HG02884 (cell line): ENCODE results near the gene CEP128.
A peak's percentile ranks its signal among the peaks of the same experiment; 100 is the strongest.

Source experiments
- ATAC-seq: cut with Tn5 transposase; IDR thresholded peaks from one replicate; pipeline ENCODE4 v1.9.1; 2021; ENCODE audit warnings: mild to moderate bottlenecking, moderate library complexity; ENCODE audit not compliant: unreplicated experiment

The CEP128 gene

GRCh38 chr14:80780500-80780899 is 161.0 kb downstream of the CEP128 start:
- no peak for ATAC-seq

DNA sequence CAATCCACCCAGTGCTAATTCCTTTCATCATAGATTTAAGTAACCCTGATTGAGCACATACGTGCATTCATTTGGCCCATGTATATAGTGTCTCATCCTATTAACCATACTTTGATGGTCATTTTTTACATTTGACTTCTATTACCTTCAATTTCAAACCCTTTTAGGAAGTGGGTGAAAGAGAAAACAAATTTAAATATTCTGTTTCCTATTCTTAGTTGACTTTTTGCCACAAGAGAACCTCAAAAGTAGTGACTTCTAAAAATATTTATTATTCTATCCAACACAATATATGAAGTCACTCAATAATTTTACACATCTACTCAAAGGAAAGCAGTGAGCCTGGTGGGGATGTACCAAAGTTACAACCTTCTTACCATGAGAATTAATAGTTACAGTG is 164.9 kb downstream of the CEP128 start:
- peak; percentile 48 for ATAC-seq

GRCh38 chr14:80776186-80776585 is 165.4 kb downstream of the CEP128 start:
- ATAC-seq: no peak

GRCh38 chr14:80772504-80772903 is 169.0 kb downstream of the CEP128 start:
- ATAC-seq: no peak

DNA sequence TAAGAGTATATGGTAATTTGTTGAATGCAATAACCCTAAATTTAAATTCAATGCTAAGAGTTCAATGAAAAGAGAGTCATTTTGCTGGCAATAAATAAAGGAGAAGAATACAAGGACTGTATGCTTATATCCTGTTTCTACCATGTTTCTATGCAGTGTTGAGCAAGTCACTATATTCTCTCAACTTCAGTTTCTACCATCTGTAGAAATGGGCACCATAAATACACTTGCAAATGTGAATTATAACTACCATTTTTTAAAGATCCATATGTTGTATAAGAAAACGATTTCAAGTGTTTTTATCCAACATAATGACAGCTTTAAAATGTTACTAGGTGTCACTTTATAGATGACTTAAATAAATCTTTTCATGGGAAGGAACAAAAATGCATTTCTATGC is 170.3 kb downstream of the CEP128 start:
- ATAC-seq: no peak

DNA sequence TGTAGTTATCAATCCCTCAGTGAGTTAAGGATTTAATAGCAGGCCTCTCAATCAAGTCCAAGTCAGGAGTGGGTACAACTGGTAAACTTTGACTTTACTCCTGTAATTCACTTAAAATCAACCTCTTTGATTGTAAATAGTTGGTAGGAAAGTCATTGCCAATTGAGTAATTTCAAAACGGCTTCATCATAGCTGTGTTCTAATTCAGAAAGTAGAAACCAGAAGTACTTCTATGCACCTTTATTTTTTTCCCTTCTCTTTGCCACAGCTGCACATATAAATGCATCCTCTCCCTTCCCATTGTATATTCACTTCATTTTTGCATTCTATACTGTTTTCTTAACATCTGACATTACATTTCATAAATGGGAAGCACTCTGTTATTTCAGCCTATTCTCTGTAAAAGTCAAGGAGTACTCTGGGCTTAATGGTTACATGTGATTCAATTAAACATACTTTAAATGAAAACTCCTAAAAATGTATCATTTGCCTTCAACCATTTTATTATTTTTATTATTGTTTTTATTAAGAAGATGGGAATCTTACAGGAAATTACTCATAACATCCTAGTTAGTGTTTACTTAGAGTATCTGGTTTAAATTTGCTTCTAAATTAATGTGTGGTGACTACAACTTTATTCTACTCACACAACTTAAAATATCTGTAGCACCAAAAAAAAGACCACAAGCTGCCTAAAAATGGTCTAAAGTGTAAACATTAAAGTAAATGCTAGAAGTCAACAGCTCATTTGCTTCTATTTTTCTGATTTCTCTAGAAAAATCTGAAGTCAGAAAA is 171.2 kb downstream of the CEP128 start:
- peak; percentile 81 for ATAC-seq

DNA sequence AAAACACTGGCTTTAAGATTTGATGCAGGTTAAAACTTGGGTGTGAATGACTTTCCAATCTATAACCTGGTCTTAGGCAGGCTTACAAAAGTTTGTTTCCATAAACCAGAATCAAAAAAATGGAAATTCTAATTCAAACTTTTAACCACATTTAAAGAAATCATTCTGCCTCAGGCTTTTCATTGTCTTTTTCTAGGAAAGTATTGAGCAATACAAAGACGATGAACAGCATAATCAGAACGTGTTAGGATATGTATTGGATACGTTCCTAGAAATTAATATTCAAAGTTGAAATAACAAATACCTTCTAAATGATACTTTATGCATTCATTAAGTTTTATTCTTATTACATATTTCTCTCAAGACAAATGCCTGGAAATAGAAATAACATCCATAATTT is 172.9 kb downstream of the CEP128 start:
- ATAC-seq: no peak

- no peak for ATAC-seq
These were observed 176.5 kb downstream of the CEP128 start for GRCh38 chr14:80764921-80765507.

DNA sequence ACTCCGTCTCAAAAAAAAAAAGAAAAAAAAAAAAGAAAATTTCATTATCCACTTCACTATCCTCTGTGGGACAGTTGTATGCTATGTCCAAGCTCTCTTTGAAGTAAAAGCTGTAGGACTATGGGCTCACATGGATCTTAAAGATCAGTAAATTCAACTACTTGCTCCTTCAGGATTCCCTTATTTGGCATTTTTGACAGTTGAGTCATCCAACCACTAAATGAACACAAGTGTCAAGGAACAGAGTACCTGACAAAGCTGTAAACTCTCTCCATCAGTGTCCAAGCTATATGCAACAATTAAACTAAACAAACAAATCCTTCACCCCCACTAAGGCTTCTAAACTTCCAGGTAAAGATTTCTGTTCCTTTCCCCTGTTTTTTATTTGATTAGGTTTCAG is 177.0 kb downstream of the CEP128 start:
- ATAC-seq: no peak

DNA sequence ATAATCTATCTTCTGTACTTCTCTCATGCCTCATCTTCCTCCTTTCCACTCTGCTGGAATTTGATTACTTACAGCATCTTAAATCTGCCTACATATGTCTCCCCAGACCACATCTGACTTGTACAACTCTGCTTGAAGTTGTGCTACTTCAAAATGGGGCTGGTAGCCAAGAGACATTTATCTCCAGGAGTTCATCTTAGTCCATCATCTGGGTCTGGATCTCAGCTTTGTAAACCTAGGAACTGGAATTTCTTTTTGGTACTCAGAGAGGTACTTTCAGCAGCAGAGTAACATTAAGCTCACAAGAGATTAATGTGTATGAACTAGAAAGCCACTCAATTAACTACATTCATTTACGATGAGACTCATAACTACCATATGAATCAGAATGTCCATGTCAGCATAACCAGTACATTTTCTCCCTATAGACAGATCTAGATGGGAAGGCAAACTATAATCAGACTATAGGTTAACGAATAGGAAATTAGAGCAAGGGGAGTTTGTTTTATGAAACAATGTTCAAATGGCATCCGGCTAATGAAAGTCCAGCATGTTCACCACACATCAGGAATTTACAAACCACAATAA is 178.8 kb downstream of the CEP128 start:
- no peak for ATAC-seq

- no peak for ATAC-seq
These were observed 186.8 kb downstream of the CEP128 start for GRCh38 chr14:80754696-80755095.

- no peak for ATAC-seq
These were observed 190.3 kb downstream of the CEP128 start for GRCh38 chr14:80751285-80751684.

DNA sequence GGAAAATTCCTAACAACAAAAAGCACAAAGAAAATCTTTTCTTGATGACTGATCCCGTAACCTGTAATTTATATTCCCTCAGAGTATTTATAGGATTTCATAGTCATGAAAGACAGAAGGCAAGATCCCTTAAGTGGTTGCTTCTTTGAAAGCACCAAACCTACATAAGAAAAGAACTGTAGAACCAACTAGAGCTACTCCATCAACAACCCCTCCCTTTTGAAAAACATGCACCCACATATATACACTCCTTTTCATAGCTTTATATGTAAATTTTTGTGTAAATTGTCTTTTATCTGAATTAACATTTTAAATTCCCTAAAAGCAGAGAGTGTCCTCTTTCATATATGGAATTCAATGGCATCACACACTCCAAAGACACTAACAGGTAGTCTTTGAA is 215.3 kb downstream of the CEP128 start:
- ATAC-seq: no peak

- no peak for ATAC-seq
These were observed 222.6 kb downstream of the CEP128 start for GRCh38 chr14:80718940-80719339.

- no peak for ATAC-seq
These were observed 227.1 kb downstream of the CEP128 start for GRCh38 chr14:80714474-80714873.

DNA sequence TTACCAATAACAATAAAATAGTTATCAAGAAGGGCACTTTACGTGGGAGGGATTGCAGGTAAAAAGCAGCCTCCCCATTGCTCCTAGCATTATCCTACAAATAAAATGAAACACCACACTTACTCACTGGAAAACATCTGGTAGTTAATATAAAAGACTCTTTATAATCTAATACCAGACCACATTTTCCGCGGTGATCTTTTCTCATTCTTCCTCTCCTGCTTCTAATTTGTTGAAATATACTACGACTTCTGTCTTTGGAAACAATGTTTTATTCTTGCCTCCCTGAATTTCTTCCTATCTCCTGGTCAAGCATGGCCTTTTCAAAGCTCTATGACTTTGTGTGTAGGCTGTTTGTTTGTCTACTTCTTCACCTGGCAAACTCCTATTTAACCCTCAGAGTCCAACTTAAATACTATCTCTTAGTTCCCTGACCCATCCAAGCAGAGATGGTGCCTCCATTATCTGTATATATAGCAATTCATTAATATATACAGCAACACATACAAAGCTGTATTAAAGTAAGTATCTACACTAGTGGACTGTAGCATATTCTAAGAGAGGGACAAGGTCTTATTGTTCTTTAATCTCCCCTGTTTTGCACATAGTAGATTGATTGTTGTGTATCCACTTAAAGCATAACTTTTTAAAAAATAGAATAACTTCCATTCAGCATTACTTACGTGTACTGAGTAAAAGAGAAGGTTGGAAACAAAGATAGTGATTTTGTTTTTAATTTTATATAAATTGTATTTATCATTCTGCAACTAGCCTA is 228.3 kb downstream of the CEP128 start:
- ATAC-seq: no peak

GRCh38 chr14:80705241-80705980 is 236.1 kb downstream of the CEP128 start:
- ATAC-seq: no peak

DNA sequence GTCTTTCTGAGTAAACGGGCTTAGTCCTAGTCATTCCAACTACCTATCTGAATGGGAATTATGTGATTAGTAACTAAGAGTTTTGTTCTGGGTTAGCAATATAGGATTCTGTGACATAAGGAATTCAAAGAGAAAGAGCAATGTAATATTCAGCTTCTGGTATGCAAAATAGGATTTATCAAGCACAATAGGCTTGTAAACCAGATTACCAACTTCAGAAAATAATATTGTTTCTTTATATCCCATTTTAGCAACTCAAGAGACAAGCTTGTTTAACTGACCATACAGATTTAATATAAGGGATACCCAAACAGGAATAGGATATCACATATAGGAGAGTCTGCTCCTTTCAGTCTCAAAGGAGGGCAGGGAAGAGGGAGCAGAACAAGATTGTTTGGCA is 240.9 kb downstream of the CEP128 start:
- no peak for ATAC-seq

- ATAC-seq: peak; percentile 73
These were observed 241.7 kb downstream of the CEP128 start for GRCh38 chr14:80699861-80700260.

- ATAC-seq: no peak
These were observed 242.6 kb downstream of the CEP128 start for GRCh38 chr14:80698974-80699373.

DNA sequence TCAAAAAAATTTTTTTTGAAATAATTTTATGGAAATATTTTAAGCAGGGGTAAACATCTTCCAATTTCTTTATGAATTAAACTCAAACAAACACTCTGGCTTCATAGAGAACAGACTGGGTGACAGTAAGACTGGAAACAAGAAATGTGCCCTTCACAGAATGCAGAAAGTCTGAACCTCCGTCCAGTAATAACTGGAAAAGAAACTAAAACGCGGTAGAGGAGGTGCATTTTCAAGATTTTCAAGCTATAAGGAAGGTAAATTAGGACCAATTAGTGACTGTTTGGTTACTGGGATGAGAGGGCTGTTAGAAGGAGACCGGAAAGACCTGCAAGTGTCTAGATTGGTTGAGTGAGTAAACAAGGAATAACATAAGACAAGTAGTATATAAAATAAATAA is 245.7 kb downstream of the CEP128 start:
- ATAC-seq: no peak
